Measurements from ENCODE around the gene ETS1. TPM values are rescaled to one million over a fixed set of nuclear protein-coding genes. Genes with fewer than 3 reads are reported as not detected.

Gene ETS1
- total RNA-seq, 1 donor from 2014 or later, result 121 TPM

- intact Hi-C loops (cut with DNase I), result no loop called here
- no peak for TF ChIP-seq CTCF (IDR thresholded peaks at IDR 0.05)
- no peaks in the 10 kb centered on the region for H3K27me3 ChIP-seq
- DNase-seq (no peak), ATAC-seq (no peak)
- peaks cover 37% of the 10 kb centered on the region for H3K4me1 ChIP-seq
- no peak overlapping the region for H3K4me3 ChIP-seq
- no peaks in the 10 kb centered on the region for H3K36me3 ChIP-seq
- H3K9me3 ChIP-seq, result no peaks in the 10 kb centered on the region
- peak overlapping the region; percentile 8 for H3K27ac ChIP-seq
Observed at GRCh38 chr11:128546916-128547315, 40.4 kb downstream of the ETS1 start.

GRCh38 chr11:128544471-128545051 lies 42.8 kb downstream of the ETS1 start:
- H3K27ac ChIP-seq, result no peak overlapping the region
- TF ChIP-seq CTCF (IDR thresholded peaks at IDR 0.05), result no peak
- ATAC-seq (peak; percentile 28), DNase-seq (no peak)
- H3K4me1 ChIP-seq, result peaks cover 31% of the 10 kb centered on the region
- no peaks in the 10 kb centered on the region for H3K36me3 ChIP-seq
- no peaks in the 10 kb centered on the region for H3K27me3 ChIP-seq
- no peak overlapping the region for H3K4me3 ChIP-seq
- intact Hi-C loops (cut with DNase I), result no loop called here
- H3K9me3 ChIP-seq, result no peaks in the 10 kb centered on the region

GRCh38 chr11:128540469-128540868 lies 46.9 kb downstream of the ETS1 start:
- Histone ChIP-seq H3K27ac (no peak overlapping the region), H3K4me3 (no peak overlapping the region), H3K27me3 (no peaks in the 10 kb centered on the region), H3K4me1 (peaks cover 14% of the 10 kb centered on the region), H3K36me3 (no peaks in the 10 kb centered on the region), H3K9me3 (no peaks in the 10 kb centered on the region)
- DNase-seq (no peak), ATAC-seq (no peak)
- no peak for TF ChIP-seq CTCF (IDR thresholded peaks at IDR 0.05)
- intact Hi-C loops (cut with DNase I), result no loop called here

GRCh38 chr11:128536506-128536905 lies 50.9 kb downstream of the ETS1 start:
- intact Hi-C loops (cut with DNase I), result no loop called here
- H3K36me3 ChIP-seq, result no peaks in the 10 kb centered on the region
- no peaks in the 10 kb centered on the region for H3K27me3 ChIP-seq
- H3K9me3 ChIP-seq, result no peaks in the 10 kb centered on the region
- H3K4me3 ChIP-seq, result no peak overlapping the region
- H3K27ac ChIP-seq, result no peak overlapping the region
- TF ChIP-seq CTCF (IDR thresholded peaks at IDR 0.05), result no peak
- ATAC-seq (no peak), DNase-seq (no peak)
- no peaks in the 10 kb centered on the region for H3K4me1 ChIP-seq

- H3K9me3 ChIP-seq, result no peaks in the 10 kb centered on the region
- ATAC-seq (no peak), DNase-seq (no peak)
- H3K27me3 ChIP-seq, result no peaks in the 10 kb centered on the region
- no peak for TF ChIP-seq CTCF (IDR thresholded peaks at IDR 0.05)
- H3K27ac ChIP-seq, result no peak overlapping the region
- intact Hi-C loops (cut with DNase I), result no loop called here
- H3K4me3 ChIP-seq, result no peak overlapping the region
- H3K36me3 ChIP-seq, result no peaks in the 10 kb centered on the region
- H3K4me1 ChIP-seq, result no peaks in the 10 kb centered on the region
Observed at GRCh38 chr11:128535468-128536457, 51.6 kb downstream of the ETS1 start.

Measured in upper lobe of right lung (tissue), 1 donor.